H9 (cell line): ENCODE measurements around the gene CDH5. TPM values are rescaled to one million over a fixed set of nuclear protein-coding genes. Genes with fewer than 3 reads are reported as not detected.

Source experiments
- DNase-seq: peaks from one replicate; pipeline ENCODE4 v3.0.0-alpha.2; 2017
- H2AFZ ChIP-seq: one replicate; pipeline ENCODE4 v1.6.1; 2013; ENCODE audit warnings: mild to moderate bottlenecking, low read length, control low read depth, moderate library complexity
- H2AK5ac ChIP-seq: 2 replicates; pipeline ENCODE4 v1.6.1; 2013; ENCODE audit warnings: low read length, control low read depth, mixed read lengths; ENCODE audit not compliant: insufficient read length
- H2BK120ac ChIP-seq: one replicate; pipeline ENCODE4 v1.6.1; 2013; ENCODE audit warnings: low read depth, mild to moderate bottlenecking, low read length, control low read depth, inconsistent platforms; ENCODE audit not compliant: poor library complexity, severe bottlenecking
- H2BK12ac ChIP-seq: 2 replicates; pipeline ENCODE4 v1.6.1; 2013; ENCODE audit warnings: low read length, control low read depth, mixed read lengths, low read depth; ENCODE audit not compliant: insufficient read length
- H2BK15ac ChIP-seq: 2 replicates; pipeline ENCODE4 v1.6.1; 2013; ENCODE audit warnings: low read depth, low read length, control low read depth
- H2BK20ac ChIP-seq: one replicate; pipeline ENCODE4 v1.6.1; 2013; ENCODE audit warnings: low read depth, mild to moderate bottlenecking, low read length, control low read depth, inconsistent platforms; ENCODE audit not compliant: poor library complexity, severe bottlenecking
- H2BK5ac ChIP-seq: 2 replicates; pipeline ENCODE4 v1.6.1; 2013; ENCODE audit warnings: low read length, control low read depth, mixed read lengths; ENCODE audit not compliant: insufficient read length
- H3K14ac ChIP-seq: 2 replicates; pipeline ENCODE4 v1.6.1; 2013; ENCODE audit warnings: low read length, control low read depth; ENCODE audit not compliant: insufficient read depth
- H3K18ac ChIP-seq: 2 replicates; pipeline ENCODE4 v1.6.1; 2013; ENCODE audit warnings: low read depth, mild to moderate bottlenecking, mixed read lengths, low read length, control low read depth; ENCODE audit not compliant: insufficient read length
- H3K23ac ChIP-seq: 2 replicates; pipeline ENCODE4 v1.6.1; 2013; ENCODE audit warnings: low read length, control low read depth, mixed read lengths, low read depth; ENCODE audit not compliant: insufficient read length
- H3K23me2 ChIP-seq: 2 replicates; pipeline ENCODE4 v1.6.1; 2013; ENCODE audit warnings: low read depth, mild to moderate bottlenecking, mixed read lengths, low read length, control low read depth; ENCODE audit not compliant: insufficient read length, poor library complexity, severe bottlenecking
- H3K27ac ChIP-seq: 2 replicates; pipeline ENCODE4 v1.5.1; 2013; ENCODE audit warnings: low read length, control low read depth, mixed read lengths, low read depth; ENCODE audit not compliant: insufficient read length
- H3K27me3 ChIP-seq: 2 replicates; pipeline ENCODE4 v1.6.1; 2013; ENCODE audit warnings: low read length, control low read depth, inconsistent platforms; ENCODE audit not compliant: insufficient read depth
- H3K4ac ChIP-seq: 2 replicates; pipeline ENCODE4 v1.6.1; 2013; ENCODE audit warnings: low read depth, mild to moderate bottlenecking, control low read depth, inconsistent platforms, low read length, moderate library complexity
- H3K4me1 ChIP-seq: 2 replicates; pipeline ENCODE4 v1.6.1; 2013; ENCODE audit warnings: low read length, control low read depth, inconsistent platforms; ENCODE audit not compliant: insufficient read depth
- H3K4me2 ChIP-seq: 2 replicates; pipeline ENCODE4 v1.6.1; 2013; ENCODE audit warnings: low read length, control low read depth, mixed read lengths; ENCODE audit not compliant: insufficient read length, insufficient read depth
- H3K56ac ChIP-seq: 2 replicates; pipeline ENCODE4 v1.6.1; 2013; ENCODE audit warnings: low read depth, mild to moderate bottlenecking, mixed read lengths, low read length, control low read depth; ENCODE audit not compliant: insufficient read length
- H3K79me1 ChIP-seq: 2 replicates; pipeline ENCODE4 v1.6.1; 2013; ENCODE audit warnings: low read depth, mild to moderate bottlenecking, moderate library complexity, low read length, control low read depth, inconsistent platforms; ENCODE audit not compliant: insufficient read depth, poor library complexity, severe bottlenecking
- H3K79me2 ChIP-seq: 2 replicates; pipeline ENCODE4 v1.6.1; 2013; ENCODE audit warnings: low read length, control low read depth, inconsistent platforms; ENCODE audit not compliant: insufficient read depth
- H3K9ac ChIP-seq: 2 replicates; pipeline ENCODE4 v1.6.1; 2013; ENCODE audit warnings: low read length, control low read depth, mixed read lengths; ENCODE audit not compliant: insufficient read length; ENCODE audit errors: extremely low read depth
- H3K9me3 ChIP-seq: one replicate; pipeline ENCODE4 v1.6.1; 2013; ENCODE audit warnings: low read depth, low read length, inconsistent platforms; ENCODE audit not compliant: control insufficient read depth
- H3T11ph ChIP-seq: one replicate; pipeline ENCODE4 v1.6.1; 2013; ENCODE audit warnings: mild to moderate bottlenecking, low read length, control low read depth, inconsistent platforms
- H4K20me1 ChIP-seq: one replicate; pipeline ENCODE4 v1.6.1; 2013; ENCODE audit not compliant: control insufficient read depth, insufficient read length, insufficient read depth
- H4K5ac ChIP-seq: 2 replicates; pipeline ENCODE4 v1.6.1; 2013; ENCODE audit warnings: low read depth, mild to moderate bottlenecking, mixed read lengths, low read length, control low read depth; ENCODE audit not compliant: insufficient read length
- H4K8ac ChIP-seq: replicated peaks from 2 replicates; pipeline ENCODE4 v1.6.1; 2013; ENCODE audit warnings: low read length, control low read depth, mixed read lengths, low read depth; ENCODE audit not compliant: insufficient read length
- H4K91ac ChIP-seq: 2 replicates; pipeline ENCODE4 v1.6.1; 2013; ENCODE audit warnings: low read depth, mild to moderate bottlenecking, moderate library complexity, mixed read lengths, low read length, control low read depth; ENCODE audit not compliant: insufficient read length
- H3K27ac Mint-ChIP-seq, 3 experiments: 2 replicates in 2 of 3; 3 replicates in 1 of 3; pipeline ENCODE4 v1.8.0; 2020 to 2021; ENCODE audit warnings: mixed read lengths in 3 of 3, mild to moderate bottlenecking in 1 of 3, moderate library complexity in 1 of 3
- H3K27me3 Mint-ChIP-seq: 2 replicates; pipeline ENCODE4 v1.8.0; 2021; ENCODE audit warnings: low read depth, mild to moderate bottlenecking, moderate library complexity, mixed read lengths
- H3K36me3 Mint-ChIP-seq, 3 experiments: 2 replicates in 2 of 3; 3 replicates in 1 of 3; pipeline ENCODE4 v1.8.0; 2020 to 2021; ENCODE audit warnings: low read depth in 3 of 3, mixed read lengths in 3 of 3; ENCODE audit not compliant: insufficient read depth in 1 of 3
- H3K4me1 Mint-ChIP-seq, 2 experiments: 2 replicates each; pipeline ENCODE4 v1.8.0; 2020; ENCODE audit warnings: mixed read lengths in 2 of 2
- H3K4me3 Mint-ChIP-seq, 2 experiments: 2 replicates in 1 of 2; 3 replicates in 1 of 2; pipeline ENCODE4 v1.8.0; 2020 to 2021; ENCODE audit warnings: mild to moderate bottlenecking in 2 of 2, mixed read lengths in 2 of 2, moderate library complexity in 1 of 2
- H3K9me3 Mint-ChIP-seq, 2 experiments: 2 replicates in 1 of 2; 3 replicates in 1 of 2; pipeline ENCODE4 v1.8.0; 2020; ENCODE audit warnings: mild to moderate bottlenecking in 2 of 2, mixed read lengths in 2 of 2, moderate library complexity in 1 of 2
- WGBS: extraction: QIAGEN DNeasy Blood & Tissue Kit; methylation state at CpG from one replicate; pipeline ENCODE4 v1.1.7; 2013; ENCODE audit warnings: missing lambda C conversion rate, low lambda C conversion rate, mixed read lengths; ENCODE audit not compliant: insufficient read length; ENCODE audit errors: extremely low coverage; 5-methylcytosine and 5-hydroxymethylcytosine counted together
- total RNA-seq: library from RNA; stranded (reverse); gene quantifications from 2 replicates; pipeline ENCODE4 v1.2.1, GENCODE V29; 2021
- TF ChIP-seq, protein P1 (sequence below): fragments of 200-600 bp; sonication (generic); conservative IDR thresholded peaks from 3 replicates; pipeline ENCODE4 v1.8.0; 2021; ENCODE audit warnings: antibody characterized with exemption, mild to moderate bottlenecking

Gene CDH5
- total RNA-seq, 1 experiment from 2014 or later = 0.20 TPM

DNA sequence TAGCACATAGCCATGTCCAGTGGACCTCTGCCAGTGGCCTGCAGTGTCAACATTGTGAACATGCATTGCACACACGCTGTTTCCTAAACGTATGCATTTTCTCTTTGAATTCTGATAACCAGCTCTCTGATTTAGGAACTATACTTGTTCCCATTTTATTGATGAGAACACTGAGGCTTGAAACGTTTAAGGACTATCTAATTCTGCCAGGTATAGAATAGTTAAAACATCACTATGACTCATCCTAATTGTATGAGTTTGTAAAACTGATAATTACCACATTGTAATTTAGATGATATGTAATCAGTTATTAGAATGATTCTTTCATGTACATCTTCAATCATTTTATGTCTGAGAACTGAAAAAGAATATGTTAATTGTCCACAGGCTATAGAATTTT is 63.7 kb downstream of the CDH5 start:
- Mint-ChIP-seq H3K4me3 (no peak overlapping the region), H3K9me3 (no peaks in the 10 kb centered on the region)

More for the DNA sequence above, 63.7 kb downstream of the CDH5 start:
- Histone ChIP-seq H3K23me2 (peaks cover 13% of the 10 kb centered on the region), H2BK15ac (no peak overlapping the region), H2AFZ (no peak overlapping the region), H4K8ac (no peak overlapping the region), H2BK12ac (no peak overlapping the region), H3K56ac (no peak overlapping the region), H3K4me2 (no peak overlapping the region), H4K5ac (no peak overlapping the region), H3K79me1 (no peaks in the 10 kb centered on the region), H3K27me3 (peaks cover 41% of the 10 kb centered on the region), H2BK120ac (no peak overlapping the region), H3K14ac (no peak overlapping the region), H3K79me2 (no peaks in the 10 kb centered on the region), H3K4me1 (peaks cover 7% of the 10 kb centered on the region; the same call in 1 of the 2 replicates), H2BK5ac (no peak overlapping the region), H3K9me3 (no peaks in the 10 kb centered on the region), H2BK20ac (no peak overlapping the region), H4K20me1 (peaks cover 2% of the 10 kb centered on the region), H3K18ac (no peak overlapping the region), H3K9ac (no peak overlapping the region), H2AK5ac (no peak overlapping the region), H3K27ac (no peak overlapping the region), H3K23ac (no peak overlapping the region), H3T11ph (no peak overlapping the region), H4K91ac (no peak overlapping the region), H3K4ac (no peak overlapping the region)
- TF ChIP-seq, protein P1, sequence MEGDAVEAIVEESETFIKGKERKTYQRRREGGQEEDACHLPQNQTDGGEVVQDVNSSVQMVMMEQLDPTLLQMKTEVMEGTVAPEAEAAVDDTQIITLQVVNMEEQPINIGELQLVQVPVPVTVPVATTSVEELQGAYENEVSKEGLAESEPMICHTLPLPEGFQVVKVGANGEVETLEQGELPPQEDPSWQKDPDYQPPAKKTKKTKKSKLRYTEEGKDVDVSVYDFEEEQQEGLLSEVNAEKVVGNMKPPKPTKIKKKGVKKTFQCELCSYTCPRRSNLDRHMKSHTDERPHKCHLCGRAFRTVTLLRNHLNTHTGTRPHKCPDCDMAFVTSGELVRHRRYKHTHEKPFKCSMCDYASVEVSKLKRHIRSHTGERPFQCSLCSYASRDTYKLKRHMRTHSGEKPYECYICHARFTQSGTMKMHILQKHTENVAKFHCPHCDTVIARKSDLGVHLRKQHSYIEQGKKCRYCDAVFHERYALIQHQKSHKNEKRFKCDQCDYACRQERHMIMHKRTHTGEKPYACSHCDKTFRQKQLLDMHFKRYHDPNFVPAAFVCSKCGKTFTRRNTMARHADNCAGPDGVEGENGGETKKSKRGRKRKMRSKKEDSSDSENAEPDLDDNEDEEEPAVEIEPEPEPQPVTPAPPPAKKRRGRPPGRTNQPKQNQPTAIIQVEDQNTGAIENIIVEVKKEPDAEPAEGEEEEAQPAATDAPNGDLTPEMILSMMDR = no peak
- H3K27me3 Mint-ChIP-seq = peaks cover 74% of the 10 kb centered on the region
- no peak overlapping the region for H3K27ac Mint-ChIP-seq
- no peaks in the 10 kb centered on the region; a peak in 1 of 7 replicates for H3K36me3 Mint-ChIP-seq
- no CpG with 5 or more reads among the region's 3 CpGs for WGBS
- peaks cover 19 to 39% of the 10 kb centered on the region in 2 experiments for H3K4me1 Mint-ChIP-seq
- DNase-seq = no peak
